Neural progenitor cell (in vitro differentiated cells): ENCODE data around the gene FITM1. TPM values are rescaled to one million over a fixed set of nuclear protein-coding genes. Genes with fewer than 3 reads are reported as not detected.

Experiments used
- DNase-seq: peaks from one replicate; pipeline ENCODE4 v3.0.0-alpha.2; 2016; ENCODE audit warnings: low spot score
- H2AFZ ChIP-seq: fragments of 200-600 bp; sonication (generic); replicated peaks from 2 replicates; pipeline ENCODE4 v1.6.1; 2016; ENCODE audit warnings: antibody characterized with exemption
- H3F3A ChIP-seq: fragments of 200-600 bp; sonication (generic); 2 replicates; pipeline ENCODE4 v1.6.1; 2016; ENCODE audit warnings: antibody characterized with exemption, low read depth
- H3K27ac ChIP-seq: fragments of 200-600 bp; sonication (generic); 2 replicates; pipeline ENCODE4 v1.5.1; 2016; ENCODE audit warnings: mild to moderate bottlenecking
- H3K27me3 ChIP-seq: fragments of 200-600 bp; sonication (generic); 2 replicates; pipeline ENCODE4 v1.6.1; 2016; ENCODE audit warnings: mild to moderate bottlenecking, moderate library complexity
- H3K36me3 ChIP-seq: fragments of 200-600 bp; sonication (generic); 2 replicates; pipeline ENCODE4 v1.5.1; 2016
- H3K4me1 ChIP-seq: fragments of 200-600 bp; sonication (generic); 2 replicates; pipeline ENCODE4 v1.6.1; 2016; ENCODE audit warnings: mixed run types
- H3K4me2 ChIP-seq: fragments of 200-600 bp; sonication (generic); 2 replicates; pipeline ENCODE4 v1.6.1; 2016
- H3K4me3 ChIP-seq: fragments of 200-600 bp; sonication (generic); 2 replicates; pipeline ENCODE4 v1.5.1; 2016
- H3K79me2 ChIP-seq: fragments of 200-600 bp; sonication (generic); 2 replicates; pipeline ENCODE4 v1.6.1; 2016; ENCODE audit warnings: low read depth
- H3K9ac ChIP-seq: fragments of 200-600 bp; sonication (generic); 2 replicates; pipeline ENCODE4 v1.6.1; 2016
- H3K9me3 ChIP-seq: fragments of 200-600 bp; sonication (generic); 2 replicates; pipeline ENCODE4 v1.5.1; 2016; ENCODE audit warnings: low read depth
- H4K20me1 ChIP-seq: fragments of 200-600 bp; sonication (generic); 2 replicates; pipeline ENCODE4 v1.6.1; 2016; ENCODE audit warnings: low read depth
- H3K27ac Mint-ChIP-seq: 3 replicates; pipeline ENCODE4 v1.8.0; 2021; ENCODE audit warnings: mixed read lengths
- H3K27me3 Mint-ChIP-seq: 2 replicates; pipeline ENCODE4 v1.8.0; 2022; ENCODE audit warnings: low read depth, mild to moderate bottlenecking, inconsistent platforms, moderate library complexity, mixed read lengths; ENCODE audit not compliant: insufficient read depth
- H3K36me3 Mint-ChIP-seq: 3 replicates; pipeline ENCODE4 v1.8.0; 2021; ENCODE audit warnings: mixed read lengths
- H3K4me1 Mint-ChIP-seq: 3 replicates; pipeline ENCODE4 v1.8.0; 2021; ENCODE audit warnings: mixed read lengths
- H3K4me3 Mint-ChIP-seq: 3 replicates; pipeline ENCODE4 v1.8.0; 2021; ENCODE audit warnings: mild to moderate bottlenecking, moderate library complexity, mixed read lengths
- H3K9me3 Mint-ChIP-seq: 3 replicates; pipeline ENCODE4 v1.8.0; 2020; ENCODE audit warnings: mixed read lengths
- EZH2 ChIP-seq: fragments of 200-600 bp; sonication (generic); IDR thresholded peaks from 2 replicates; pipeline ENCODE4 v1.6.1; 2017; ENCODE audit warnings: antibody characterized with exemption, mild to moderate bottlenecking, moderate library complexity
- EZH2phosphoT487 ChIP-seq: fragments of 200-600 bp; sonication (generic); IDR thresholded peaks from 2 replicates; pipeline ENCODE4 v1.6.1; 2017; ENCODE audit warnings: antibody characterized with exemption
- total RNA-seq: library from RNA; depleted of rRNA; stranded (reverse); fragments of >200 nt; gene quantifications from 2 replicates; pipeline ENCODE4 v1.2.3, GENCODE V29; 2015; ENCODE audit warnings: low replicate concordance
- TF ChIP-seq, protein P1 (sequence below): fragments of 200-600 bp; sonication (generic); IDR thresholded peaks from 2 replicates; pipeline ENCODE4 v1.5.1; 2017; ENCODE audit warnings: antibody characterized with exemption, mild to moderate bottlenecking

FITM1 gene
- total RNA-seq, 1 donor from 2014 or later, result 0.77 TPM

- H3K27me3 Mint-ChIP-seq, result peaks cover 3% of the 10 kb centered on the region
- Histone ChIP-seq H3K27me3 (no peaks in the 10 kb centered on the region), H4K20me1 (no peaks in the 10 kb centered on the region), H3K4me3 (no peak overlapping the region), H3K79me2 (peaks cover 13% of the 10 kb centered on the region), H3K4me2 (no peak overlapping the region), H3K27ac (no peak overlapping the region), H3K36me3 (no peaks in the 10 kb centered on the region), H3F3A (peaks cover 19% of the 10 kb centered on the region), H3K4me1 (peaks cover 6% of the 10 kb centered on the region), H3K9ac (no peak overlapping the region), H3K9me3 (no peaks in the 10 kb centered on the region), H2AFZ (no peak overlapping the region)
- peak overlapping the region; percentile 94 for H3K4me3 Mint-ChIP-seq
- DNase-seq, result no peak
- peaks cover 15% of the 10 kb centered on the region for H3K4me1 Mint-ChIP-seq
- H3K27ac Mint-ChIP-seq, result no peak overlapping the region
- H3K9me3 Mint-ChIP-seq, result no peaks in the 10 kb centered on the region
- TF ChIP-seq EZH2, result no peak
- no peak for TF ChIP-seq EZH2phosphoT487
- TF ChIP-seq, protein P1, sequence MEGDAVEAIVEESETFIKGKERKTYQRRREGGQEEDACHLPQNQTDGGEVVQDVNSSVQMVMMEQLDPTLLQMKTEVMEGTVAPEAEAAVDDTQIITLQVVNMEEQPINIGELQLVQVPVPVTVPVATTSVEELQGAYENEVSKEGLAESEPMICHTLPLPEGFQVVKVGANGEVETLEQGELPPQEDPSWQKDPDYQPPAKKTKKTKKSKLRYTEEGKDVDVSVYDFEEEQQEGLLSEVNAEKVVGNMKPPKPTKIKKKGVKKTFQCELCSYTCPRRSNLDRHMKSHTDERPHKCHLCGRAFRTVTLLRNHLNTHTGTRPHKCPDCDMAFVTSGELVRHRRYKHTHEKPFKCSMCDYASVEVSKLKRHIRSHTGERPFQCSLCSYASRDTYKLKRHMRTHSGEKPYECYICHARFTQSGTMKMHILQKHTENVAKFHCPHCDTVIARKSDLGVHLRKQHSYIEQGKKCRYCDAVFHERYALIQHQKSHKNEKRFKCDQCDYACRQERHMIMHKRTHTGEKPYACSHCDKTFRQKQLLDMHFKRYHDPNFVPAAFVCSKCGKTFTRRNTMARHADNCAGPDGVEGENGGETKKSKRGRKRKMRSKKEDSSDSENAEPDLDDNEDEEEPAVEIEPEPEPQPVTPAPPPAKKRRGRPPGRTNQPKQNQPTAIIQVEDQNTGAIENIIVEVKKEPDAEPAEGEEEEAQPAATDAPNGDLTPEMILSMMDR, result no peak
- peaks cover 12% of the 10 kb centered on the region for H3K36me3 Mint-ChIP-seq
Observed at GRCh38 chr14:24117179-24117578, 13.3 kb upstream of the FITM1 start.

DNA sequence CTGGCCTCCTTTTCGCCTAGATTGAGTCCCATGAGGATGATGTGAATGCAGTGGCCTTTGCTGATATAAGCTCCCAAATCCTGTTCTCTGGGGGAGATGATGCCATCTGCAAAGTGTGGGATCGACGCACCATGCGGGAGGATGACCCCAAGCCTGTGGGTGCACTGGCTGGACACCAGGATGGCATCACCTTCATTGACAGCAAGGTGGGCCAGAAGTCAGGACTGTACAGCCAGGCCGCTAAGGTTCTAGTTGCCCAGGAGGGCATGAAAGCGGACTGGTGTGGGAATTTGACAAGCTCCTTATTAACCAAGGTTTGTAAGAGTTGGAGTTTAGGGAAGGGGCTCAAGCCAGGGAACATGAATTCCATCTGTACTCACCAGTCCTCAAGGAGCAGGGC is 10.8 kb upstream of the FITM1 start:
- no peak overlapping the region for H3K9ac ChIP-seq
- Mint-ChIP-seq H3K27me3 (no peaks in the 10 kb centered on the region), H3K4me1 (peaks cover 15% of the 10 kb centered on the region), H3K4me3 (no peak overlapping the region), H3K36me3 (peaks cover 12% of the 10 kb centered on the region), H3K27ac (no peak overlapping the region), H3K9me3 (no peaks in the 10 kb centered on the region)
- H3K27ac ChIP-seq, result no peak overlapping the region
- no peaks in the 10 kb centered on the region for H3K36me3 ChIP-seq
- no peak for DNase-seq
- H4K20me1 ChIP-seq, result no peaks in the 10 kb centered on the region
- H3K79me2 ChIP-seq, result peaks cover 13% of the 10 kb centered on the region
- no peaks in the 10 kb centered on the region for H3K9me3 ChIP-seq
- no peak for TF ChIP-seq EZH2
- no peak for TF ChIP-seq EZH2phosphoT487
- TF ChIP-seq, protein P1, result no peak
- H3F3A ChIP-seq, result peaks cover 6% of the 10 kb centered on the region
- no peak overlapping the region for H3K4me3 ChIP-seq
- no peaks in the 10 kb centered on the region for H3K27me3 ChIP-seq
- no peak overlapping the region for H2AFZ ChIP-seq
- H3K4me2 ChIP-seq, result no peak overlapping the region
- H3K4me1 ChIP-seq, result peaks cover 6% of the 10 kb centered on the region

DNA sequence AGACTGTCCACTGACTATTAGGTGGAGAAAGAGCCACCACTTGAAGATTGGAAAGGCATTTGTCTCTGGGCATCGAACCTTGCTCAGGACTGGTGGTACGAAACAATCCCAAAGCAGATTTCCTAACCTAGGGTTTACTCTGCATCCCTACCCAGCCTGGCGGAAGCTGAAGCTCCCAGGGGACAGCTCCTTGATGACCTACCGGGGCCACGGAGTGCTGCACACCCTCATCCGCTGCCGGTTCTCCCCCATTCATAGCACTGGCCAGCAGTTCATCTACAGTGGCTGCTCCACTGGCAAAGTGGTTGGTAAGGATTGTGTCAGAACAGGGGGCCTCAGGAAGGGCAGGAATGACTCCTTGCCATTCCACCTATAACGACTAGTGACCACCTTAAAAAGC is 9.2 kb upstream of the FITM1 start:
- H3K36me3 ChIP-seq, result no peaks in the 10 kb centered on the region

More for the DNA sequence above, 9.2 kb upstream of the FITM1 start:
- Histone ChIP-seq H3K4me3 (no peak overlapping the region), H3K9me3 (no peaks in the 10 kb centered on the region), H3K27me3 (no peaks in the 10 kb centered on the region), H3K9ac (no peak overlapping the region), H3K4me1 (peaks cover under 1% of the 10 kb centered on the region), H4K20me1 (no peaks in the 10 kb centered on the region), H3K79me2 (peaks cover 4% of the 10 kb centered on the region), H3K27ac (no peak overlapping the region), H3K4me2 (no peak overlapping the region), H3F3A (no peaks in the 10 kb centered on the region), H2AFZ (no peak overlapping the region)
- Mint-ChIP-seq H3K9me3 (no peaks in the 10 kb centered on the region), H3K27ac (no peak overlapping the region), H3K27me3 (no peaks in the 10 kb centered on the region), H3K4me1 (peaks cover 5% of the 10 kb centered on the region), H3K4me3 (no peak overlapping the region), H3K36me3 (peaks cover 12% of the 10 kb centered on the region)
- DNase-seq, result no peak
- TF ChIP-seq, protein P1, result no peak
- TF ChIP-seq EZH2 (no peak), EZH2phosphoT487 (no peak)
